ENCODE data around the gene STK26. TPM values are rescaled to one million over a fixed set of nuclear protein-coding genes. Genes with fewer than 3 reads are reported as not detected.

STK26 gene
- total RNA-seq, 4 donors from 2014 or later = 7.0 to 17.2 (median 15.0) TPM

DNA sequence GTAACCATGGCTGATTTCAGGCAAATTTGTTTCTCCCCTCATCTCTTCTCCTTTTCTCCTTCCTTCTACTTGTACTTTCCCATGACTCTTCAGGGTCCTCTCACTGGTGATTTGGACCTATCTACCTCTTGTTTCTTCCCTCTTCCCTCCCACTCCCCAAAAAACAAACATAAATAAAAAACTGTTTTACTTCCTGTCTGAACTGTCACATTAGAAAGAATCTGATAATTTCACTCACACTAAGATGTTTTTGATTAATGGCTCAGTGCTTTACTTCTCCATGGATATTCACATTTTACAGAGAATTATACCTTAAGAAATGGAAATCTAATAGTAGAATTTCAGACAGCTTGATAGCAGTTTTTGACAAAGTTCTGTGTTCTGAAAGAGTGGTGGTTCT lies 7.2 kb downstream of the STK26 start:
- DNase-seq (ENCODE audit: low spot score in 2 of 2) = no peak
- H3K4me3 ChIP-seq (ENCODE audit: low read depth, poor library complexity, severe bottlenecking) = no peak overlapping the region
- intact Hi-C loops (cut with DNase I; ENCODE audit: low total_unique reads) = no loop called here
- TF ChIP-seq POLR2A (IDR thresholded peaks at IDR 0.05) = no peak
- TF ChIP-seq, protein P1, sequence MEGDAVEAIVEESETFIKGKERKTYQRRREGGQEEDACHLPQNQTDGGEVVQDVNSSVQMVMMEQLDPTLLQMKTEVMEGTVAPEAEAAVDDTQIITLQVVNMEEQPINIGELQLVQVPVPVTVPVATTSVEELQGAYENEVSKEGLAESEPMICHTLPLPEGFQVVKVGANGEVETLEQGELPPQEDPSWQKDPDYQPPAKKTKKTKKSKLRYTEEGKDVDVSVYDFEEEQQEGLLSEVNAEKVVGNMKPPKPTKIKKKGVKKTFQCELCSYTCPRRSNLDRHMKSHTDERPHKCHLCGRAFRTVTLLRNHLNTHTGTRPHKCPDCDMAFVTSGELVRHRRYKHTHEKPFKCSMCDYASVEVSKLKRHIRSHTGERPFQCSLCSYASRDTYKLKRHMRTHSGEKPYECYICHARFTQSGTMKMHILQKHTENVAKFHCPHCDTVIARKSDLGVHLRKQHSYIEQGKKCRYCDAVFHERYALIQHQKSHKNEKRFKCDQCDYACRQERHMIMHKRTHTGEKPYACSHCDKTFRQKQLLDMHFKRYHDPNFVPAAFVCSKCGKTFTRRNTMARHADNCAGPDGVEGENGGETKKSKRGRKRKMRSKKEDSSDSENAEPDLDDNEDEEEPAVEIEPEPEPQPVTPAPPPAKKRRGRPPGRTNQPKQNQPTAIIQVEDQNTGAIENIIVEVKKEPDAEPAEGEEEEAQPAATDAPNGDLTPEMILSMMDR (IDR thresholded peaks at IDR 0.05) = no peak

DNA sequence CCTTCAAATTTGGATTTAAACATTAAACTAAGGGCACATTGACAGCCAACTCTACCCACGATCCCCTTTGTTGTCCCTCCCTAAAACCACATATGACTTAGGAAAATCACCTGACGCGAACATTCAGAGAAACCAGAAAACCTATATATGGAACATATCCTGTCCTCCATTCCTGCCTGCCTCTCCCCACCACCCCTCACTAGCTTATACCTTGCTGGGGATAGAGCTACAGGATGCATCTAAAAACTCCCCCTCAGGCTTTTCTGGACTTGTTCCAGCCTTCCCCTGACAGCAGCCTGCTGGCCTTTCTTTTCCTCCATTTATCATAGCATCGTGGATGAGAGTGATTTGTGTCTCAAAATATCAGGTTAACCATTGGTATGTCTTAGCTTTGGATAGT lies 8.8 kb downstream of the STK26 start:
- intact Hi-C loops (cut with DNase I; ENCODE audit: low total_unique reads) = no loop called here
- DNase-seq (ENCODE audit: low spot score in 2 of 2) = no peak
- WGBS, 2 donors = 54 to 72% methylated on average over 4 of the region's 4 CpGs

DNA sequence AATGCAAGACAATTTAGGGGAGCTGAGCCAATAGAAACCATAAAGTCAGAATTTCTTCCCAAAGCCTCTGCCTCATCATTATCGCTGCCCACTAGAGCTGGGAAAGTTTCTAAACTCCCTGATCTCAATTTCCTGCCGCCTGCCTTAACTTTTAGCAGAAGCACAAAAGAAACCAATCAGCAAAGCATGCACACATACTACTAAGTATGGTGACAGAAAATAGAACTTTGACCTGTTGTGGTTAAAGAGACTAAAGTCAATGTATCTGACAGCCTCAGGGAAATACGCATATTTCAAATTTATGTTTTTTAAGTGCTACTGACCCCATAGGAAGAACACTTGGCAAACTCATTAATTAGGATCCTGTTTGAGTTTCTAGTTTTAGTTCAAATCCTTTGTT lies 10.1 kb downstream of the STK26 start:
- 75 to 89% methylated on average over 3 of the region's 3 CpGs for WGBS, 2 donors

More for the DNA sequence above, 8.8 kb downstream of the STK26 start:
- no peak for TF ChIP-seq POLR2A (IDR thresholded peaks at IDR 0.05)
- TF ChIP-seq, protein P1 (IDR thresholded peaks at IDR 0.05) = no peak
- no peak overlapping the region for H3K4me3 ChIP-seq (ENCODE audit: low read depth, poor library complexity, severe bottlenecking)

DNA sequence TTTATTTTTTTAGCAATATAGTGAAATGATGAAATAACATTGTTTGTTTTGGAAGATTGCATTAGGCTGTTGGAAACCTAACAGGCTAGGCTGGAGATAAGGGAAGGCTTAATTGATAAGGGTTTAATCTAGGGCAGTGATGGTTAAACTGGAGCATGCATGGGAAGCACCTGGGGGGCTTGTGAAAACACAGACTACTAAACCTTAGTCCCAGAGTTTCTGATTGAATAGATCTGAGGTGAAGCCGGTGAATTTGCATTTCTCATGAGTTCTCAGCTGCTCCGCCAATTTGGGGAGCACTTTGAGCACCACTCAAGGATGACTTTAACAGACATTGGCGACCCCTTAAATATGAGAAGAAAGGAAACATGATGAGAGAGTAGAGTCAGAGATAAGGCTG lies 11.5 kb downstream of the STK26 start:
- TF ChIP-seq POLR2A (IDR thresholded peaks at IDR 0.05) = no peak
- TF ChIP-seq, protein P1 (IDR thresholded peaks at IDR 0.05) = no peak
- 80 to 98% methylated on average over 3 of the region's 3 CpGs for WGBS, 2 donors
- no peak overlapping the region for H3K4me3 ChIP-seq (ENCODE audit: low read depth, poor library complexity, severe bottlenecking)
- intact Hi-C loops (cut with DNase I; ENCODE audit: low total_unique reads) = no loop called here
- no peak for DNase-seq (ENCODE audit: low spot score in 2 of 2)

More for the DNA sequence above, 10.1 kb downstream of the STK26 start:
- intact Hi-C loops (cut with DNase I; ENCODE audit: low total_unique reads) = no loop called here
- no peak overlapping the region for H3K4me3 ChIP-seq (ENCODE audit: low read depth, poor library complexity, severe bottlenecking)
- DNase-seq (ENCODE audit: low spot score in 2 of 2) = no peak
- no peak for TF ChIP-seq POLR2A (IDR thresholded peaks at IDR 0.05)
- TF ChIP-seq, protein P1 (IDR thresholded peaks at IDR 0.05) = no peak

DNA sequence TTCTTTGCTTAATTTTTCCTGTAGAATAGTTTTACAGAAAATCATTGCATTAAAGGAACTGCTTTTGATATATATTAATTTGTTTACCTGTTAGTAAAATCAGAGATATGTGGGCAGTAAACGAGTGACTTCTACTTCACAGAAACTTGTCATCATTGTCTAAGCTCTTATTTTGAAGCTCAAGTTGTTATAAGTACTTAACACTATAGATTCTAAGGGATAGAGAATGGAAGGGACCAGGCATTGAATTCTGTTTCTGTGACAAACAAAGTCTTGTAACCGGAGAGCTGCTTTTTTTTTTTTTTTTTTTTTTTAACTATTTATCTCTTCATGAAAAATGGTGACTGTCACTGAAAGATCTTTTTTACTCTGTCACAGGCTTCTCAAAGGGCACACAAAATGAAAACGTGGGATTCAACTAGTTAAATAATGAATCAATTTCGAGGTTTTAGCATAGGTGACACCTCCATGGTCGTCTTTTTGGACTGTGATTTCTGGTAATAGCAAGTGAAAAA lies 14.4 kb downstream of the STK26 start:
- TF ChIP-seq, protein P1 (IDR thresholded peaks at IDR 0.05) = no peak
- no peak for TF ChIP-seq POLR2A (IDR thresholded peaks at IDR 0.05)
- DNase-seq (ENCODE audit: low spot score in 2 of 2) = no peak
- H3K4me3 ChIP-seq (ENCODE audit: low read depth, poor library complexity, severe bottlenecking) = no peak overlapping the region
- intact Hi-C loops (cut with DNase I; ENCODE audit: low total_unique reads) = no loop called here
- WGBS, 2 donors = 54 to 65% methylated on average over 5 of the region's 5 CpGs

DNA sequence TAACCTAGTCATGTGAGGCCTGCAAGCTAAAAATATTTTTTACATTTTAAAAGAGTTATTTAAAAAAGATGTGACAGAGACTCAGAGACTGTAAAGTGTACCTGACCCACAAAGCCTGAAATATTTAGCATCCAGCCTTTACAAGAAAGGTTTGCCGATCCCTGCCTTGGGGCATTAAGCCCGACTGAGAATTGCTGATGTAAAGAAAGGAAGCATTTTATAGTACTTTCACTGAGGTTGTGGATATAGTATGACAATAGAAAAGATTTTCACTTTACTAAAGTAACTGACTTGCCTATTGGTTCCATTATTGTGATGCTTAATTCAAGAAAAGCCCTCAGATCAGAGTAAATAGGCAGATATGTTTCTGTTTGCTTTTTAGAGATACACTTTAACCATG lies 17.0 kb downstream of the STK26 start:
- intact Hi-C loops (cut with DNase I; ENCODE audit: low total_unique reads) = no loop called here
- 42 to 67% methylated on average over 2 of the region's 2 CpGs for WGBS, 2 donors

More for the DNA sequence above, 17.0 kb downstream of the STK26 start:
- TF ChIP-seq POLR2A (IDR thresholded peaks at IDR 0.05) = no peak
- TF ChIP-seq, protein P1 (IDR thresholded peaks at IDR 0.05) = no peak
- no peak for DNase-seq (ENCODE audit: low spot score in 2 of 2)
- no peak overlapping the region for H3K4me3 ChIP-seq (ENCODE audit: low read depth, poor library complexity, severe bottlenecking)

Measured in lower leg skin (tissue), 4 donors.